ENCODE results near the gene PMVK. TPM values are rescaled to one million over a fixed set of nuclear protein-coding genes. Genes with fewer than 3 reads are reported as not detected.

PMVK gene
- total RNA-seq, 3 donors from 2014 or later (not counting 1 experiment from before 2014, with no cell fraction given), result 9.0 to 12.1 (median 11.0) TPM

GRCh38 chr1:154926201-154926600 lies 10.3 kb downstream of the PMVK start:
- Histone ChIP-seq H3K9me3 (ENCODE audit: control insufficient read depth, insufficient read depth, low read length) (no peaks in the 10 kb centered on the region), H3K4me3 (ENCODE audit: low read length) (no peak overlapping the region), H3K27me3 (ENCODE audit: control insufficient read depth, insufficient read depth, low read length) (no peaks in the 10 kb centered on the region), H3K27ac (ENCODE audit: low read length) (no peak overlapping the region), H3K4me1 (ENCODE audit: control insufficient read depth, insufficient read depth, low read length) (no peaks in the 10 kb centered on the region), H3K36me3 (ENCODE audit: control insufficient read depth, insufficient read depth, low read length) (peaks cover 44% of the 10 kb centered on the region)
- ATAC-seq, result no peak
- no peak overlapping the region for H3K4me3 Mint-ChIP-seq
- intact Hi-C loops (cut with micrococcal nuclease), result no loop called here
- no peaks in the 10 kb centered on the region for H3K27me3 Mint-ChIP-seq (ENCODE audit: low read depth in 2 of 2)
- no peak overlapping the region for H3K27ac Mint-ChIP-seq
- peaks cover 0 to 11% of the 10 kb centered on the region in 2 donors for H3K4me1 Mint-ChIP-seq
- no peak for TF ChIP-seq CTCF (IDR thresholded peaks at IDR 0.05)
- DNase-seq, result no peak
- 74% methylated on average over 13 of the region's 13 CpGs for WGBS (ENCODE audit: insufficient coverage)
- H3K9me3 Mint-ChIP-seq, result no peaks in the 10 kb centered on the region
- no peaks in the 10 kb centered on the region for H3K36me3 Mint-ChIP-seq

DNA sequence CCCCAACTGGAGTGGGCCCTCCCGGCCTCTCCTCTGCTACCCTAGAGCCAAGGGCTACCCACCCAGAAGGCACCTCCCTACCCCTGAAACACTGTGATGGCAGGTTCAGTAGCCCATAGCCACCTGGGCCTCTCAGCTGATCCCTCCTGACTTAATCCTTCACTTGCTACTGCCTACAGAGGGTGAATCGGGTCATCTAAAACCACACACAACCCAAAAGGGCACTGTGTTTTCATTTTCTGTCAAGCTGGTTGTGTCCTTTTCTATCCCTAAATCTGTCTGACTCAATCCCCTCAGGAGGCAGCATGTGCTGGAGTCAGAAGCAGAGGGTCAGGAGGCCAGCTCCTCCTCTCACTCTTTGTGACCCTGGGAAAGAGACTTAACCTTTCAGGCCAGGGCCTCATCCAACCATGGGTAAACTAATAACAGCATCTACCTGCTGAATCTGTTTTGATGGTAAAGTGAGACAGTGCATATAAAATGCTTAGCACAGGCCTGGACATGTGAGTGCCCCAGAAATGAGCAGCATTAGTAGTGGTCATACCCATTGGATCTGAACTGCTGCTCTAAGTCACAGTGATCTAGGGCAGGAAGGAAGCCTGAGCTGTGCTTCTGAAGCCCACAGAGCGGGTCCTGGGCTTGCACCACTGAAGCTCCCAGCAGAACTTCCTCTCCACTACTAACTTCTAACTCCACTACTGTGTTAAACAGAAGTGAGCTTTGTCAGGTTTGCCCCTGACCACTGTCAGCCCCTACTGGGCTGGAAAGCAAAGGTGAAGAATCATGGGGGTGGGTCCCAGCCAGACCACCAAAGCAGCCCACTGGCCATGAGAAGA lies 11.0 kb downstream of the PMVK start:
- 75% methylated on average over 3 of the region's 3 CpGs for WGBS (ENCODE audit: insufficient coverage)
- Mint-ChIP-seq H3K9me3 (no peaks in the 10 kb centered on the region), H3K4me1 (peaks cover 0 to 11% of the 10 kb centered on the region in 2 donors), H3K36me3 (no peaks in the 10 kb centered on the region), H3K4me3 (no peak overlapping the region), H3K27me3 (ENCODE audit: low read depth in 2 of 2) (no peaks in the 10 kb centered on the region), H3K27ac (no peak overlapping the region)
- DNase-seq, result no peak
- ATAC-seq, result no peak
- Histone ChIP-seq H3K9me3 (ENCODE audit: control insufficient read depth, insufficient read depth, low read length) (no peaks in the 10 kb centered on the region), H3K27ac (ENCODE audit: low read length) (no peak overlapping the region), H3K4me3 (ENCODE audit: low read length) (no peak overlapping the region), H3K27me3 (ENCODE audit: control insufficient read depth, insufficient read depth, low read length) (no peaks in the 10 kb centered on the region), H3K36me3 (ENCODE audit: control insufficient read depth, insufficient read depth, low read length) (peaks cover 44% of the 10 kb centered on the region), H3K4me1 (ENCODE audit: control insufficient read depth, insufficient read depth, low read length) (no peaks in the 10 kb centered on the region)
- intact Hi-C loops (cut with micrococcal nuclease), result no loop called here
- TF ChIP-seq CTCF (IDR thresholded peaks at IDR 0.05), result no peak

DNA sequence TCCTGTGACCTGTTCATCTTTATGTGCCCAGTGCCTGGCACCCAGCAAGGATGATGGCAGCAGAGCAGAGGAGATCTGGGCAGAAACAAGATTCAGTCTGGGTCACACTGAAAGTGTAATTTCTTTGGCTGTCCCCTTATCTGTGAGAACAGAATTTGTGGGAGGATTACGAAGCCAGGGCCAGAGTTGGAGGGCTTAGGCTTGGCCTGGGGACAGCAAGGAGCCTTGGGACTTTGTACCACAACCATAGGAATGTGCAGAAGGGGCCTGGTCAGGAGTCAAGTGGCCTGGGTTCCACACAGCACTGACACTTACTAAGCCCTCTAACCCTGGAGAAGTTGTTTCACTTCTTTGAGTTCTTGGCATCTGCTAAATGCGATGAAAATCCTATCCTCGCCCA lies 12.8 kb downstream of the PMVK start:
- no peak for DNase-seq
- intact Hi-C loops (cut with micrococcal nuclease), result no loop called here
- peaks cover 0 to 11% of the 10 kb centered on the region in 2 donors for H3K4me1 Mint-ChIP-seq
- no peak for ATAC-seq
- Histone ChIP-seq H3K27ac (ENCODE audit: low read length) (no peak overlapping the region), H3K27me3 (ENCODE audit: control insufficient read depth, insufficient read depth, low read length) (no peaks in the 10 kb centered on the region), H3K36me3 (ENCODE audit: control insufficient read depth, insufficient read depth, low read length) (peaks cover 44% of the 10 kb centered on the region), H3K4me1 (ENCODE audit: control insufficient read depth, insufficient read depth, low read length) (no peaks in the 10 kb centered on the region), H3K4me3 (ENCODE audit: low read length) (no peak overlapping the region), H3K9me3 (ENCODE audit: control insufficient read depth, insufficient read depth, low read length) (no peaks in the 10 kb centered on the region)
- H3K27me3 Mint-ChIP-seq (ENCODE audit: low read depth in 2 of 2), result no peaks in the 10 kb centered on the region
- no peak overlapping the region for H3K4me3 Mint-ChIP-seq
- no peak for TF ChIP-seq CTCF (IDR thresholded peaks at IDR 0.05)
- H3K27ac Mint-ChIP-seq, result no peak overlapping the region
- 100% methylated on average over 3 of the region's 3 CpGs for WGBS (ENCODE audit: insufficient coverage)
- H3K36me3 Mint-ChIP-seq, result no peaks in the 10 kb centered on the region
- no peaks in the 10 kb centered on the region for H3K9me3 Mint-ChIP-seq

DNA sequence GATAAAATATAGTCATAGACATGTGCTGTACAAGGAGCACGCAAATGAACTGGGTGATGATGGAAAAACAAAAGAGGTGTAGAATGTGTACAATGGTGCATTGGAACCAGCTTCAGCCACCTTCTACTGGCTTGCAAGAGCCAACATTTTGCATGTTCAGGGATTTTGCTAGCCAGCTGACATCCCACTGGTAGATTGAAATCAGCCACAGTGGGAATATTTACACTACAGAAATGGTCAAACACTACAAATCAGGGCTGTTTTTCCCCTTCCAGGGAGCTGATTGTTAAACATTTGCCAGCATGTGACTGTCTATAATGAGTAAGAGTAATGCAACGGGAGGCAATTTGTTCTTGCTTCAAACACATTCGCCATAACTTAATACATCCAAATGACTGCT lies 23.2 kb downstream of the PMVK start:
- Histone ChIP-seq H3K27me3 (ENCODE audit: control insufficient read depth, insufficient read depth, low read length) (no peaks in the 10 kb centered on the region), H3K27ac (ENCODE audit: low read length) (no peak overlapping the region), H3K4me1 (ENCODE audit: control insufficient read depth, insufficient read depth, low read length) (no peaks in the 10 kb centered on the region), H3K4me3 (ENCODE audit: low read length) (no peak overlapping the region), H3K36me3 (ENCODE audit: control insufficient read depth, insufficient read depth, low read length) (no peaks in the 10 kb centered on the region), H3K9me3 (ENCODE audit: control insufficient read depth, insufficient read depth, low read length) (no peaks in the 10 kb centered on the region)
- H3K27me3 Mint-ChIP-seq (ENCODE audit: low read depth in 2 of 2), result no peaks in the 10 kb centered on the region
- ATAC-seq (no peak), DNase-seq (no peak)
- H3K27ac Mint-ChIP-seq, result no peak overlapping the region
- no peak overlapping the region for H3K4me3 Mint-ChIP-seq
- H3K36me3 Mint-ChIP-seq, result peaks cover 7% of the 10 kb centered on the region
- intact Hi-C loops (cut with micrococcal nuclease), result no loop called here
- no peaks in the 10 kb centered on the region for H3K4me1 Mint-ChIP-seq
- no peaks in the 10 kb centered on the region for H3K9me3 Mint-ChIP-seq
- no peak for TF ChIP-seq CTCF (IDR thresholded peaks at IDR 0.05)
- WGBS (ENCODE audit: insufficient coverage), result 100% methylated on average over 3 of the region's 3 CpGs

All from natural killer cell (primary cell).